ENCODE data around the gene ACSL6.

The ACSL6 gene

GRCh38 chr5:131986161-131986912 lies 25.1 kb downstream of the ACSL6 start:
- H3K27ac ChIP-seq, result no peak overlapping the region
- no peak for DNase-seq (ENCODE audit: low read depth, low spot score)

DNA sequence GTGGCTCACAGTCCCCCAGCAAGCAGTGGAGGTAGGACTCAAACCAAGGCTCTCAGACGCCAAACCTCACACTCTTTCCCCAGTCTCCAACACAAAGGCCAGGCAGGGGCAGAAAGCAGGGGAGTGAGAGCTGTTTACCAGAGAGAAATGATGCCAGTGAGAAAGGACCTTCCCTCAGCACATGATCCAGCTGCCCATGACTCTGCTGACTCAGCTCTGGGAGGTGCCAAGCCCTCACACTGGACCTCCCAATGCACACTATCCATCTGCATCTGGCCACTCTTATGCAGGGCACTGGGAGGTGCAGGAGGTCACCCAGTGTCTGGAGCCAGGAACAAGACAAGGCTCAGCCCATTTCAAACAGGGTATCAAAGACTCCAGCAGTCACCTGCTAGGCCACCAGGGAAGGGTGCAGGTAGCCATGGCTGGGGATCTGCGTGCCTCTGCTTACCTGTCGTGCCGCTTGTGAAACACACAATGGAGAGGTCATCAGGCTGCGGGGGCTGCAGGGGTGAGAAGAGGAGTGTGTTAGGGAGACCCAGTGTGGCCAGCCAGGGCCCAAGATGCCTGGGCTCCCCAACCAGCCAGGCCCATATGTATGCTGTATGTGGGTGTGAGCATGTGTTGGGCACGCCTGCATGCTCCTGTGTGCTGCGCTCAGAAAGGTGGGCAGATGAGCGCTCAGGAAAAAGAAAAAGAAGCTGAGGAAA lies 26.3 kb downstream of the ACSL6 start:
- H3K27ac ChIP-seq, result no peak overlapping the region
- no peak for DNase-seq (ENCODE audit: low read depth, low spot score)

- H3K27ac ChIP-seq, result no peak overlapping the region
- DNase-seq (ENCODE audit: low read depth, low spot score), result no peak
These were observed 28.1 kb downstream of the ACSL6 start for GRCh38 chr5:131983244-131983771.

- no peak for DNase-seq (ENCODE audit: low read depth, low spot score)
- H3K27ac ChIP-seq, result no peak overlapping the region
These were observed 29.9 kb downstream of the ACSL6 start for GRCh38 chr5:131981516-131981915.

DNA sequence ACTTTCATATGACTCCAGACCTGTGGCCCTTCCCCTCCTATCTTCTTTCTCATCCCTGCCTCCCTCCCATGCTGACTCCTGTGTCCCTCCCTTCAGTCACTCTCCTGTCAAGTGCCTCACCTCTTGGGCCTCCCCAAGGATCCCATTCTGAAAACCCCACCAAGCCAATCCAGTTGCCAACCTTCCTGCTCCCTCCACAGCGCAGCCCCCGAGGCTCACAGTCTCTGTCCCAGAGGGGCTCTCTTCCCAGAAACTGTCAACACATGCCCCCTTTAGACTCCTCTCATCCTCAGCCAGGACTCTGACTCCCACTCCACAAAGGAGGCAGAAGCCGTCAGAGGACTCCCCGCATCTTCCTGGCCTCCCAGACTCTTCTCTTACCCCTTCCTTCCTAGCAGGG lies 30.8 kb downstream of the ACSL6 start:
- no peak overlapping the region for H3K27ac ChIP-seq
- no peak for DNase-seq (ENCODE audit: low read depth, low spot score)

DNA sequence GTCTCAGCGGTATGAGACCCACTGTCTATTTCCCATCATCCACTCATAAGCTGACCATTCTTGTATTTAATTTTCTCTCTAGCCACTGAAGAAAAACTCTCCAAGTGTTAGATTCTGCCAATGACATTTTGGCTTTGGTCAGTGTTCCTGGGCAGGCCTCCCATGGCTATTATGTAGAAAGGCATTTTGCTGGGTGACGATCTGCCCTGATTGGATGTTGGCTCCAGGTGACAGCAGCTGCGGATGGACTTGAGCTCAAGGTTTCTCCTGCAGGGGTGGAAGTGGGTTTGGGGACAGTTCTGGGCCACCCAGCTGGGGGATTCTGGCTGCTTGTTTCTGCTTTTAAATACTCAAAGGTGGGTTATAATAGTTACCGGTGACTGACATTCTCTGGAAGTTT lies 31.6 kb downstream of the ACSL6 start:
- DNase-seq (ENCODE audit: low read depth, low spot score), result no peak
- H3K27ac ChIP-seq, result no peak overlapping the region

DNA sequence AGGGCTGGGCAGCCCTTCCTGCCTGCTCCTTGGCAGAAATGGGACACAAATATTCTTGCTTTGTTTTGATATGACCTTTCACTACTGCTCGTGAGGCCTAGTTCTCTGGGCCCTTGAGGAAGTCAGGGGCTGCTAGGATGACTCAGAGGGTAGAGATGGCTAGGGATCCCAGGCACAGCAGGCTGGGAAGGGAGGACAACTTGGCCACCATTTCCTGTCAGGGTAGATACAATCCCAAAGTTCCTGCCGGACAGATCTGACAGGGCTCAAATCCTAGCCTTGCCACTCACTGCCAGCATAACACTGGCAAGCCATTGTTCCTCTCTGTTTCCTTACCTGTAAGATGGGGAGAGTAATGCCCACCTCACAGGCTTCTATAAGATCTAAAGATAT lies 34.2 kb downstream of the ACSL6 start:
- H3K27ac ChIP-seq, result no peak overlapping the region
- no peak for DNase-seq (ENCODE audit: low read depth, low spot score)

DNA sequence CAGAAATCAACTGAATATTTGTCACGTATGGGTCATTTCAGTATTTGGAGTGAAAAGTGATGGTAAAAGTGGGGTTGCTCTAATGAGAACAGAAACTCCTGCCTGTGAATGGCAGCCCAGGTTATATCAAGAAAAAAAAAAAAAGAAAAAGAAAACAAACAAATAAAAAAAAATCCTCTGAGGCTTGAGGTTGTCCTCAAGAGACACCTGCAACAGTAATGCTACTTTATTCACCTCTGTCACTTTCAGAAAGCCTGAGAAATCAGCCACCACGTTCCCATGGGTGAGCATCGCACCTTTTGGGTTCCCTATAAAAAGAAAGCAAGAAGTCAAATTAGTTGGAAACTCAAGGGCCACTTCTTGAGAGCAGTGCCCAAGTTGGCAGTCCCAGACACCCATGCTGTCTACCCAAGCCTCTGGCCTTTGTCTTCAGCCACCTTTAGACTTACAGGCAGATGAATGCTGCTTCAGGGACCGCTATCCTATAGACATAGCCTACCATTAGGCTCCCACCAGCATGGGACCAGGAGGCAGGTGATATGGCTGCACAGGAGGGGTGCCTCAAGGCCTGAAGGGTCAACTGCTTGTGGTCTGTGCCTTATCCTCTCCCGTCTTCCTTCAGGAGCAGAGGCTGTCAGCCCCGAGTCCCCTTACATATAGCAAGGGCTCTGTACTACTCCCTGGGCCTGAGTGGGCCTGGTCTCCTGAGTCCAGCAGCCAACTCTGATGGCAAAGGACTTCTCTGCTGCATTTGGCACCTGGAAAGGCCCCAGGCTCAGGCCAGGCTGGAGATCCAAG lies 34.8 kb downstream of the ACSL6 start:
- no peak overlapping the region for H3K27ac ChIP-seq
- no peak for DNase-seq (ENCODE audit: low read depth, low spot score)

DNA sequence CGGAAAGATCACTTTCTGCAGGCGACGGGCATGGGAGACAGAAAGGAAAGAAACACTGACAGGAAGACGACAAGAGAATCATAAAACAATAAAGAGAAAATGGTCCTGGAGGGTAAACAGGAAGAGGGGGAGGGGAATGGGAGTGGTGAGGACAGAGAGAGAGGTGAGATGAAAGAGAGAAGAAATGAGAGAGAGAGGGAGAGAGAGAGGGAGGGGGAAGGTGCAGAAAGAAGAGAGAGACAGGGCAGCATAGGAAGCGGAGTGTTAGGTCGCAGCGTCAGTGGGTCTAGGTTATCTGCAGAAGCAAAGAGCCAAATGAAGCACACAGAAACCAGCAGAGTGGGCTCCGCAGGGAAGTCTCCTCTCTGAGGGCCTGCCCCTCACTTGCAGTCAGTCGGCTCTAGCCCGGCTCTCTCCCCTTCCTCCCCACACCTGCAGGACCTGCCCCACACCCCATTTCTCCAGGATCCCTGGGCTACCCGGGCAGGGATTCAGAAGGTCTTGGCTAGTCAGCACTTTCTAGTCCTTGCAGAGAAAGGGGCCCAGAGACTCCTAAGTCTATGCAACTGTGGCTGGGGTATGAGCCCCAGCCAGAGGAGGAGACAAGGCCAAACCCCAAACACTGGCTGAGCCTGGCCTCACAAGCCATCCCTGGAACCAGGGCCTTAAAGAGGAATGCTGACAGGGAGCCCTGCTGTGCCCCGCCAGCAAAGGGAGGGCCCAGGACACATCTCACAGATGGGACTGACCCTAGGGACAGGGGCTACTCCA lies 36.3 kb downstream of the ACSL6 start:
- DNase-seq (ENCODE audit: low read depth, low spot score), result no peak
- no peak overlapping the region for H3K27ac ChIP-seq

GRCh38 chr5:131974622-131974955 lies 36.9 kb downstream of the ACSL6 start:
- no peak overlapping the region for H3K27ac ChIP-seq
- DNase-seq (ENCODE audit: low read depth, low spot score), result no peak

- no peak for DNase-seq (ENCODE audit: low read depth, low spot score)
- H3K27ac ChIP-seq, result no peak overlapping the region
These were observed 37.4 kb downstream of the ACSL6 start for GRCh38 chr5:131974016-131974415.

DNA sequence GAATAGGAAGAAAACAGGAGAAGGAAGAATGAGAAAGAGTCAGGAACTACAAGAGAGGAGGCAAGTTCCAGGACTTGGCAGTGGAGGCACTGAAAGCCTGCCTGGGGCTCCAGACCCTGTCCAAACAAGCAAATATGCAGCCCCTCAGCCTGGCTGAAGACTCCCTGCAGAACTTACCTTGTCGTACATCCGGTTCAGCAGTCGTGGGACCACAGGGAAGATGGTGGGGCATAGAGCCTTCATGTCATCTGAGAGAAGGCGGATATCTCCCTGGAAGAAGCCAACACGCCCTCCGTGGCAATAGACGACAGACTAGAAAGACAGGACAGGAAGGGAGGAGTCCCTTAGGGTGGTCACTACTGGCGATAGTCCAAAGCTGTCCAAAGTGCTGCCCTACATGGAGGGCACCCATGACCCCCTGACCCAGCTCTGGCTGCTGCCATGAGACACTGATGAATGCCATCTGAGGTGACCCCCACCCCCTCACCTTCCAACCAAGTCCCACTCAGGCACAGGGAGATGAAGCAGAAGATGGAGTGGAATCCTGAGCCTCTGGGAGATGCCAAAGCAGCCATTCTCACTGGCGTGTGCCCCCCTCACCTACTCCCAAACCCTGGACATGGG lies 38.3 kb downstream of the ACSL6 start:
- DNase-seq (ENCODE audit: low read depth, low spot score), result no peak
- no peak overlapping the region for H3K27ac ChIP-seq

DNA sequence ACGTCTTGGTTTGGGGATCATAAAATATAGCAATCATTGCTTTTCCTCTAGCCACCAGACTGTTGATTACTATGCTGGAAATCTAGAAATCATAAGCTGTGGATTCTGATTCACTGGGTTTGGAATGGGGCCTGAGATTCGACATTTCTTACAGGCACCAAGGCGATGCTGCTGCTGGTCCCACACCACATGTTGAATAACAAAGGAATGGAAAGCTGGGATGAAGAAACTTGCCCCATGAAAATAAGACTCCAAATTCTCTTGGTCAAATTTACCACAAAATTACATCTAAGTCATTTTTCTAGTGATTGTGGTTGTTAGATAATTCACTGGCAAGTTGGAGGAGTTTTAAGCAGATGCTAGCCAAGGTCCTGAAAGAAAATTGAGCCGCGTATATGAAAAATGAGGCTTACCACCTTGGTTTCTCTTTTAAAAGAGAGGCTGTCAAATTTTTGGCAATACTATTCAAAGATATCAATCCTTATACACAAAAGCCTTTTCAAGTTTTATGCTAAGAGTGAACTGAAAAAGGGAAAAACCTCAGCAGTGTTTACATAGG lies 43.0 kb downstream of the ACSL6 start:
- H3K27ac ChIP-seq, result no peak overlapping the region
- DNase-seq (ENCODE audit: low read depth, low spot score), result no peak

- DNase-seq (ENCODE audit: low read depth, low spot score), result no peak
- no peak overlapping the region for H3K27ac ChIP-seq
These were observed 44.9 kb downstream of the ACSL6 start for GRCh38 chr5:131966551-131966950.

DNA sequence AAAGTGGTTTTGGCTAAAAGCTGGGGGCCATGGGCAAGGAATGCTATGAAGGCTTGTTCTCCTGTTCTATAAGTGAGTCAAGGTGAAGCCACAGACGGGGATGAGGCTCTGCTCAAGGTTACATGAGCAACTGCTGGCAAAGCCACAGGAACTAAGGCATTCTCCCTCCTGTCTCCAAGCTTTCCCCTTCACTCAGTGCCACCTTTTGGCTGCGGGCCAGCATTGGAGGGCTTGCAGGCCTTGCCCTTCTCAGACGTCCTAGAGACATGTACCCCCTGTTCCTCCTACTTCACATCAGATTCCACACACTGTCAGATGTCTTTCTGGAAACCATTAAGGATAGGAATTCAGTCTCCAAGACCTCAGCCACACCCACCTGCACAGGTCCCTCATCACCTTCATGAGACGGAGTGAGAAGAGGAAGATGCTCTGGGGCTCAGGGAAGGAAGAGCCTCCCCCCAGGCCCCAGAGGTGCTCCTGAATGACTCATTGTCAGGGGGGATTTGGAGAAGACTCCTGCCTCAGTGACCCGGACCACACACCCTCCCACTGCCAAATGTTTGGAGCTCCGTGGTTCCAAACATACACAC lies 45.5 kb downstream of the ACSL6 start:
- no peak for DNase-seq (ENCODE audit: low read depth, low spot score)
- H3K27ac ChIP-seq, result no peak overlapping the region

- no peak overlapping the region for H3K27ac ChIP-seq
These were observed 51.6 kb downstream of the ACSL6 start for GRCh38 chr5:131959906-131960305.

DNA sequence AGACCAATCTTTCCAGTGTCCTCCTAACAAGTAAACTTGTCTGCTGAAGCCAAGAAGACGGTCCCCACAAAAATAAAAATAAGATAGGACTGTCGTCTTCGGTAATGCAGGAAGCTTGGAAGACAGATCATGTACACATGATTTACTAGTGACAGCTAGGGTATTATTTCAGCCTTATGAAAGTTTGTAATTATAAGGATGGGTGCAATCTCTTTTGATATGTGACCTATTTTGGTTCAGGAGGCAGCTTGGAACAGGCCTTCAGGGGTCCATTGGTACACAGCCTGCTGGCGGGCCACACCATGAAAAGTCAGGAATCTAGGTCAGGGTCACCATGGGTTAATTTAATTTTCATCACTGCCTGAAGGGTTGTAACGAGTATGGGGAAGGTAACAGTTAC lies 52.3 kb downstream of the ACSL6 start:
- H3K27ac ChIP-seq, result no peak overlapping the region
- no peak for DNase-seq (ENCODE audit: low read depth, low spot score)

More at GRCh38 chr5:131959906-131960305, 51.6 kb downstream of the ACSL6 start:
- DNase-seq (ENCODE audit: low read depth, low spot score), result no peak

- no peak for DNase-seq (ENCODE audit: low read depth, low spot score)
- no peak overlapping the region for H3K27ac ChIP-seq
These were observed 53.6 kb downstream of the ACSL6 start for GRCh38 chr5:131957721-131958441.

- no peak for DNase-seq (ENCODE audit: low read depth, low spot score)
These were observed 57.5 kb downstream of the ACSL6 start for GRCh38 chr5:131953969-131954368.

More at GRCh38 chr5:131953969-131954368, 57.5 kb downstream of the ACSL6 start:
- no peak overlapping the region for H3K27ac ChIP-seq

Measured in epithelial cell of prostate (primary cell).